SJSA1 (cell line): Measurements from ENCODE around the gene CERT1. TPM values are rescaled to one million over a fixed set of nuclear protein-coding genes. Genes with fewer than 3 reads are reported as not detected.

Experiments used
- total RNA-seq: library from RNA; depleted of rRNA; stranded (reverse); fragments of >200 nt; shearing (Covaris generic); gene quantifications from 2 replicates; pipeline ENCODE4 v1.2.3, GENCODE V29; 2014; rRNA removed

Gene CERT1
- total RNA-seq, 1 experiment from 2014 or later, result 16.7 TPM

Other genes with a start within 250 kb of the CERT1 start
- gene HMGCR, start 174.4 kb downstream of the CERT1 start, total RNA-seq, result 65.9 and 88.6 TPM in 2 replicates
- gene POLK, start 262 bp upstream of the CERT1 start, total RNA-seq, result 30.5 and 34.8 TPM in 2 replicates
- 0.29 TPM in 1 of 2 replicates, not detected in the other for gene ANKDD1B, start 99.8 kb upstream of the CERT1 start, total RNA-seq
- 27.9 and 29.6 TPM in 2 replicates for gene POC5, start 205.8 kb upstream of the CERT1 start, total RNA-seq